ENCODE data around the gene CLCNKB. TPM values are rescaled to one million over a fixed set of nuclear protein-coding genes. Genes with fewer than 3 reads are reported as not detected.
"Not testable (repeated sequence)": the region's sequence is repeated elsewhere in the genome, so short reads cannot be mapped to it uniquely, and the experiment has no call there.

Gene CLCNKB
- total RNA-seq, 1 donor from 2014 or later, result 0.30 TPM

GRCh38 chr1:16032388-16033102 lies 11.0 kb upstream of the CLCNKB start:
- Mint-ChIP-seq H3K9me3 (no peaks in the 10 kb centered on the region), H3K27me3 (ENCODE audit: low read depth) (peaks cover 5% of the 10 kb centered on the region), H3K4me3 (no peak overlapping the region), H3K36me3 (ENCODE audit: low read depth) (no peaks in the 10 kb centered on the region), H3K4me1 (peaks cover 6% of the 10 kb centered on the region), H3K27ac (ENCODE audit: unreplicated experiment) (peak overlapping the region; percentile 67)
- DNase-seq (ENCODE audit: low read depth, low spot score), result peak; percentile 90
- TF ChIP-seq, protein P1, sequence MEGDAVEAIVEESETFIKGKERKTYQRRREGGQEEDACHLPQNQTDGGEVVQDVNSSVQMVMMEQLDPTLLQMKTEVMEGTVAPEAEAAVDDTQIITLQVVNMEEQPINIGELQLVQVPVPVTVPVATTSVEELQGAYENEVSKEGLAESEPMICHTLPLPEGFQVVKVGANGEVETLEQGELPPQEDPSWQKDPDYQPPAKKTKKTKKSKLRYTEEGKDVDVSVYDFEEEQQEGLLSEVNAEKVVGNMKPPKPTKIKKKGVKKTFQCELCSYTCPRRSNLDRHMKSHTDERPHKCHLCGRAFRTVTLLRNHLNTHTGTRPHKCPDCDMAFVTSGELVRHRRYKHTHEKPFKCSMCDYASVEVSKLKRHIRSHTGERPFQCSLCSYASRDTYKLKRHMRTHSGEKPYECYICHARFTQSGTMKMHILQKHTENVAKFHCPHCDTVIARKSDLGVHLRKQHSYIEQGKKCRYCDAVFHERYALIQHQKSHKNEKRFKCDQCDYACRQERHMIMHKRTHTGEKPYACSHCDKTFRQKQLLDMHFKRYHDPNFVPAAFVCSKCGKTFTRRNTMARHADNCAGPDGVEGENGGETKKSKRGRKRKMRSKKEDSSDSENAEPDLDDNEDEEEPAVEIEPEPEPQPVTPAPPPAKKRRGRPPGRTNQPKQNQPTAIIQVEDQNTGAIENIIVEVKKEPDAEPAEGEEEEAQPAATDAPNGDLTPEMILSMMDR (conservative IDR thresholded peaks at IDR 0.05), result peak; percentile 84

- not testable (repeated sequence) for DNase-seq (ENCODE audit: low read depth, low spot score); H3K27me3 Mint-ChIP-seq (ENCODE audit: low read depth)
These were observed 10.4 kb upstream of the CLCNKB start for GRCh38 chr1:16033103-16033632.

DNA sequence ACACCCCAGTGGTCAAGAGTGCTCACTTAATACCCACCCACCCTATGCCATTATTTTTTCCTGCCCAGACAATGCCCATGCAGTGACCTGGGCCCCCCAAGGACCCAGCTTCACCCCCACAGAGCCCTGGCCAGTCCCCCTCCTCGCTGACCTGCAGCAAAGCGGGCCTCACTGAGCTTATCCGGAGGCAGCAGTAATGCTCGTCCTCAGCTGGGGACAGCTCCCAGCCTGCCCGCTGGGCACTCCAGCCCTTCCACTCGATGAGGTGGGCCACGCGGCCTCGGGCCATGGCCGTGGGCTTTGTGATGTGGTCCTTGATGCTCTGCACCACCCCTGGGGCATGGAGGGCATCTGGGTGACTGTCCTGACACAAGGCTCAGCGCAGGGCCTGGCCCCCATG lies 7.1 kb upstream of the CLCNKB start:
- not testable (repeated sequence) for DNase-seq (ENCODE audit: low read depth, low spot score); H3K27me3 Mint-ChIP-seq (ENCODE audit: low read depth); H3K9me3 Mint-ChIP-seq; H3K4me3 Mint-ChIP-seq; H3K36me3 Mint-ChIP-seq (ENCODE audit: low read depth); H3K27ac Mint-ChIP-seq (ENCODE audit: unreplicated experiment)
- H3K4me1 Mint-ChIP-seq, result peaks cover 12% of the 10 kb centered on the region

More at GRCh38 chr1:16033103-16033632, 10.4 kb upstream of the CLCNKB start:
- not testable (repeated sequence) for H3K4me3 Mint-ChIP-seq; H3K36me3 Mint-ChIP-seq (ENCODE audit: low read depth); H3K4me1 Mint-ChIP-seq; H3K9me3 Mint-ChIP-seq
- H3K27ac Mint-ChIP-seq (ENCODE audit: unreplicated experiment), result peak overlapping the region; percentile 67

DNA sequence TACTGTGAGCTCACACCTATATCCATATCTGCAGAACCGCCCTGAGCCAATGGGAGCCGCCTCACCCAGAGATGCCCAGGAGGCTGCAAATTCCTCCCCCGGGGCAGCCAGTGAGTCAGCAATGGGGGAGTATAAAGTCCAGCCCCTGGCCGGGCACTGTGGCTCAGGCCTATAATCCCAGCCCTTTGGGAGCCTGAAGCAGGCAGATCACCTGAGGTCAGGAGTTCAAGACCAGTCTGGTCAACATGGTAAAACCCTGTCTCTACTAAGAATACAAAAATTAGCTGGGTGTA lies 5.0 kb upstream of the CLCNKB start:
- DNase-seq (ENCODE audit: low read depth, low spot score), result no peak
- Mint-ChIP-seq H3K27me3 (ENCODE audit: low read depth) (peaks cover 4% of the 10 kb centered on the region), H3K9me3 (no peaks in the 10 kb centered on the region), H3K27ac (ENCODE audit: unreplicated experiment) (no peak overlapping the region), H3K4me1 (peaks cover 6% of the 10 kb centered on the region), H3K4me3 (no peak overlapping the region), H3K36me3 (ENCODE audit: low read depth) (no peaks in the 10 kb centered on the region)
- TF ChIP-seq, protein P1 (conservative IDR thresholded peaks at IDR 0.05), result no peak

GRCh38 chr1:16039871-16040270 lies 3.7 kb upstream of the CLCNKB start:
- DNase-seq (ENCODE audit: low read depth, low spot score); H3K4me3 Mint-ChIP-seq; H3K9me3 Mint-ChIP-seq; H3K27ac Mint-ChIP-seq (ENCODE audit: unreplicated experiment); H3K4me1 Mint-ChIP-seq; H3K36me3 Mint-ChIP-seq (ENCODE audit: low read depth); H3K27me3 Mint-ChIP-seq (ENCODE audit: low read depth): not testable (repeated sequence)

DNA sequence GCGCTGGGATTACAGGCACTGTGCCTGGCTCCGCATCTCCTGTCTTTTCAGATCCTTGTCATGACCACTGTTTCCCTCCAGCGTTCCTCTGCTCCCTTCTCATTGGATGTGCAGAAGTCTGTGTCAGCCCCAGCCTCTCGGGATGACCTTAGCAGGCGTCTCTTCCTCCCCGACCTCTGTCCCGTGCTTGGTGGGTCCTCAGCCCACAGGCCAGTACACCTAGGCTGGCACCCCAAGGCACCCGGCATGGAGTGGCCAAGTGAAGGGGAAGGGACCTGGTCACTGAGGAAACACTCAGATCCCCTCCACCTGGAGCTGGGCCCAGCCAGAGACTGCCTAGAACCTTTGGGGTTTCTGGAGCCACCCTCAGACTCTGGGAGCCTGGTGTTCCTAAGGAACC lies 2.4 kb upstream of the CLCNKB start:
- TF ChIP-seq, protein P1 (conservative IDR thresholded peaks at IDR 0.05), result no peak
- Mint-ChIP-seq H3K4me3 (no peak overlapping the region), H3K36me3 (ENCODE audit: low read depth) (no peaks in the 10 kb centered on the region), H3K27me3 (ENCODE audit: low read depth) (peaks cover 4% of the 10 kb centered on the region), H3K27ac (ENCODE audit: unreplicated experiment) (no peak overlapping the region), H3K4me1 (peaks cover 6% of the 10 kb centered on the region), H3K9me3 (no peaks in the 10 kb centered on the region)
- no peak for DNase-seq (ENCODE audit: low read depth, low spot score)

GRCh38 chr1:16042096-16042495 lies 1.5 kb upstream of the CLCNKB start:
- Mint-ChIP-seq H3K27me3 (ENCODE audit: low read depth) (peaks cover 4% of the 10 kb centered on the region), H3K4me3 (no peak overlapping the region), H3K36me3 (ENCODE audit: low read depth) (no peaks in the 10 kb centered on the region), H3K27ac (ENCODE audit: unreplicated experiment) (no peak overlapping the region), H3K9me3 (no peaks in the 10 kb centered on the region), H3K4me1 (peaks cover 6% of the 10 kb centered on the region)
- no peak for DNase-seq (ENCODE audit: low read depth, low spot score)
- TF ChIP-seq, protein P1 (conservative IDR thresholded peaks at IDR 0.05), result no peak

DNA sequence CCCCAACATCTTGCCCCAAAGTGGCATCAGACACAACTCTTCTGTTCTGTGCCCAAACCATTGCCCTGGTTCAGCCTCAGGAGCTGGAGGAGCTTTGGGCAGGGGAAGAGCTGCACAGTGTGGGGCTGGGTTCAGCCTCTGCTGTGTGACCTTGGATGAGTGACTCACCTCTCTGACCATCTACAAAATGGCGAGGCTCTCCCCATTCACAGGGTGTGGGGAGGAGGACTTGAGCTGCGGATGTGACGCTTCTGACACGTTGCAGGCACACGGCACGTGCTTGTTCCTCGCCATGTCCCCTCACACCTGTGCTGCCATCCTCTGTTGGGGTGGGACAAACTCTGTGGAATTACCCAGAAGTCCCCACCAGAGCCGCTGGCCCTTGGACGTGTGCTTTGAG lies 928 bp upstream of the CLCNKB start:
- not testable (repeated sequence) for H3K9me3 Mint-ChIP-seq; DNase-seq (ENCODE audit: low read depth, low spot score); H3K4me1 Mint-ChIP-seq; H3K27ac Mint-ChIP-seq (ENCODE audit: unreplicated experiment); H3K36me3 Mint-ChIP-seq (ENCODE audit: low read depth); H3K27me3 Mint-ChIP-seq (ENCODE audit: low read depth); H3K4me3 Mint-ChIP-seq
